UCSD-AML1 (cell line): Measurements from ENCODE around the gene SMAD1.
"Not testable (repeated sequence)": the region's sequence is repeated elsewhere in the genome, so short reads cannot be mapped to it uniquely, and the experiment has no call there.

Source experiments
- DNase-seq: peaks from one replicate; lab custom pipeline; 2025; ENCODE audit not compliant: unreplicated experiment; lab: John Stamatoyannopoulos, UW

Gene SMAD1

GRCh38 chr4:145525291-145525740, 43.7 kb downstream of the SMAD1 start:
- no peak for DNase-seq

DNA sequence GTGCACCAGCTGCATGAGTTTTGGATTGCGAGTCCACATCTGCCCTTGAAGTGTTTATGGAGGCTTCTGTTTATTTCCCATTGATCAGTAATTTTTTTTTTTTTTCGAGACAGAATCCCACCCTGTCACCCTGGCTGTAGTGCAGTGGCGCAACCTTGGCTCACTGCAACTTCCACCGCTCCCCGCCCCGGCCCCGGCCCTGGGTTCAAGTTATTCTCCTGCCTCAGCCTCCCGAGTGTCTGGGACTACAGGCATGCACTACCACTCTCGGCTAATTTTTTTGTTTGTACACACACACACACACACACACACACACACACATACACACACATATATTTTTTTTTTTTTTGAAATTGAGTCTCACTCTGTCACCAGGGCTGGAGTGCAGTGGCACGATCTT, 46.1 kb downstream of the SMAD1 start:
- no peak for DNase-seq

DNA sequence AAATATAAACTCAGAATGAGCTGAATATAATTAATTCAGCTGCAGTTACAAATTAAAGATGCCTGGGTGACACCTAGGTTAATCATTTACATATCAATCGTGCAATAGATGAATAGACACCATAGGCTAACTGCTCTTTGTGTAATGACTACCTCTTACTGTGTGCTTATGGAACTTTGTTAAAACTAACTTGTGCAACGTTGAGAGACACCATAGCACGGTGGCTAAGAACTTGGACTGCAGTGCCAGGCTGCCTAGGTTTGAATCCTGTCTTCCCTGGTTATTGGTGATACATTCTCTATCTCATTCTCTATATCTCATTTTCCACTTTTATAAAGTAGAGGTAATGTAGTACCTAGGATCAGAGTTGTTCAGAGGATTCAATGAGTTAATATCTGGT, 46.9 kb downstream of the SMAD1 start:
- no peak for DNase-seq

DNA sequence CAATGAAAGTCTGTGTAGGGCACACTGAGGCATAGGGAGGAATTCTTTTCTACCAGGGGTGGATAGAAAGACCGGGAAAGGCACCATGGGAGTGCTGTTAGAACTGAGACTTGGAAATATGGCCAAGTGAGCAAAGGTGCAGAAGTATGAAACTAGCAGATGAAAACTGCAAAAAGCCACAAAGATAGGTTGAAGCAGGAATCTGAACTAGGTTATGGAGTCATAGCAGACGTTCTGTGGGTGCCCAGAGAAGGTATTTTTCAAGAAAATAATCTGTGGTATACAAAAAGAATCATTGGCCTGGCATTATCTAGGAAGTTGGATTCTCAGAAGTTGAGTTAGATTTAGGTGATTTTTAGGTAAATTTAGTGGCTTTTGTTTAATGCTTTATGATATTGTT, 48.5 kb downstream of the SMAD1 start:
- DNase-seq, result no peak

GRCh38 chr4:145530662-145531061, 49.0 kb downstream of the SMAD1 start:
- DNase-seq, result no peak

DNA sequence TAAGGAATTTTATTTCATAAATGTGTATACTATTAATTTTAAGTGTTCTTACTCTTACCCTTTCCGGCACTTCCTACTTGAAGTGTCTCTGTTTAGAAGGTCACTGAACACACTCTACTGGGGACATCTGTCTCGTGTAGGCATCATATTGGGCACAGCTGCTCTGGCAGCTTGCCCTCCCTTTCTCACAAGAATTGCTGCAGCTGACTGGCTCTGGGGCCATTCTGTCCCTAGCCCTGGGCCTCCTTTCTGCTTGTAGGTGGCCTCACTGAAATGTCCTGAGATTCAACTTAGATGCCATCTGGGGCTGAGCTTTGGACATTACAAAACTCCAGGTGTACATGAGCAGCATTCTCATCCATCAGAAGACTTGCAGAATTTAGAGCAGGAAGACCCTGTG, 49.6 kb downstream of the SMAD1 start:
- DNase-seq, result no peak

DNA sequence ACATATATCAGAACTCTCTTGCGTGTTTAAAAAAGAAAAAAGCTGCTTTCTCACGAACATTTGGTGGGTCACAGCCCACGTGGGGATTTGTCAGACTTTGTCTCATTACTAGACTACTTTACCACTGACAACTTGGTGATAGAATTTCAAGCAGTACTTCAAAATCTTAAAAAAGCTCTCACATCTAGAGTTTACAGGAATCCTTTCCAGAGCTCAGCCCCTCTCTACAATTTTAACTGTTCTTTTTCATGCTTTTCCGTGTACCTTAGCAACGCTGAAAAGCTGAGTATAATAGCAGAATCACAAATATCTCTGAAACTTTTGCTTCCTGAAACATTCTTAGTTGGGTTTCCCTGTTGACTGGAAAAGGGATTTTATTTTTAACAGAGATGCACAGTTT, 50.2 kb downstream of the SMAD1 start:
- no peak for DNase-seq

- DNase-seq, result no peak
Measured at GRCh38 chr4:145533001-145533400, 51.3 kb downstream of the SMAD1 start.

GRCh38 chr4:145533415-145533814, 51.8 kb downstream of the SMAD1 start:
- DNase-seq, result not testable (repeated sequence)

DNA sequence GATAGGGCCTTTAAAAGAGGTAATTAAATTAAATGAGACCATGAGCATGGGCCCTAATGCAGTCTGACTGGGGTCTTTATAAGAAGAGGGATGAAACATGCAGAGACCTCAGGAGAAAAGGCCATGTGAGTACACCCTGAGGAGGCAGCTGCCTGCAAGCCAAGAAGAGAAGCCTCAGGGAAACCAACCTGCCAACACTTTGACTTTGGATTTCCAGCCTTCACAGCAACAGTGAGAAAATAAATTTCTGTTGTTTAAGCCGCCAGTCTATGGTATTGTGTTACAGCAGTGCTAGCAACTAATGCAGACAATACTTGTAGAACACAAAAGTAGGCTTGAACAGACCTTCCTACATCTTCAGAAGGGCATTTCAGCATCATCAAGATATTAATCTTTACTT, 52.3 kb downstream of the SMAD1 start:
- no peak for DNase-seq

DNA sequence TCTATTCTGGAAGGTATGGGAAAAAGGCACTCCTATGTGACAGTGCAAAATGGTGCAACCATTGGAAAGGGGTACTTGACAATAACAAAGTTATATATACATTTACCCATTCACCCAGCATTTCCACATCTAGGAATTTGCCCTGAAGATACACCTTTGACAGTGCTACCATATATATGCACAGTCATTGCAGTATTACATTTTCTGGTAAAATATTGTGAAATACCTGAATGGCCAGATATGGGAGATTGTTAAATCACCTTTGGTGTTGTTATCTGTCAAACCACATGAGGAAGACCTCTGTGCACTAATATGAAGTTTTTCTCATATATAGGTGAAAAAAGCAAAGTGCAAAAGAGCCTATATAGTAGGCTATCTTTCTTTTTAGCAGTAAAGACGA, 53.5 kb downstream of the SMAD1 start:
- no peak for DNase-seq

GRCh38 chr4:145536044-145536443, 54.4 kb downstream of the SMAD1 start:
- no peak for DNase-seq

- no peak for DNase-seq
Measured at GRCh38 chr4:145538596-145538995, 56.9 kb downstream of the SMAD1 start.

DNA sequence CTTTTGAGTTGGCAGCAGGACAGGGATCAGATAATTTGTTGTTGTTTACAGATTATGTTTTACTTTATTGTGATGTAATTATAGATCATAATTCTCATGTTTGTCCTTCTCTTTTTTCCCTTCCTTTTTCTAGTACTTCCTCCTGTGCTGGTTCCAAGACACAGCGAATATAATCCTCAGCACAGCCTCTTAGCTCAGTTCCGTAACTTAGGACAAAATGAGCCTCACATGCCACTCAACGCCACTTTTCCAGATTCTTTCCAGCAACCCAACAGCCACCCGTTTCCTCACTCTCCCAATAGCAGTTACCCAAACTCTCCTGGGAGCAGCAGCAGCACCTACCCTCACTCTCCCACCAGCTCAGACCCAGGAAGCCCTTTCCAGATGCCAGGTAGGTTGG, 58.0 kb downstream of the SMAD1 start:
- DNase-seq, result no peak

DNA sequence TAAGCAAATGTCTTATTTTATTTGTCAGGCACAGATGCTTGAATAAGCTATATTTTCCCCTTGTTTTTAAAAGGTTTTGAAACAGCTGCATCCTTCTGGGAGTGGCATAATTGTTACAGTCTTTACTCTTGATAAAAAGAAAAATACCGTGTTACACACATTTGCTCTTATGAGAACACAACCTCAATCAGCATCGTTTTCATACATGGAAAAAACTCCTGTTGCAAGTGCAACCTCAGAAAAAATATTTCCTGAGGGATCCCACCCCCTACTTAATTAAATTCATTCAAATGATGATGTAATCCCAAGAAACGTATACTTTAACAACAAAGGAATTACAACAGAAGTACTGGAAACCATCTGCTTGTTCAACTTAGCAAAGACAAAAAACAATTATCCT, 58.6 kb downstream of the SMAD1 start:
- no peak for DNase-seq

GRCh38 chr4:145541346-145541745, 59.7 kb downstream of the SMAD1 start:
- DNase-seq, result no peak

DNA sequence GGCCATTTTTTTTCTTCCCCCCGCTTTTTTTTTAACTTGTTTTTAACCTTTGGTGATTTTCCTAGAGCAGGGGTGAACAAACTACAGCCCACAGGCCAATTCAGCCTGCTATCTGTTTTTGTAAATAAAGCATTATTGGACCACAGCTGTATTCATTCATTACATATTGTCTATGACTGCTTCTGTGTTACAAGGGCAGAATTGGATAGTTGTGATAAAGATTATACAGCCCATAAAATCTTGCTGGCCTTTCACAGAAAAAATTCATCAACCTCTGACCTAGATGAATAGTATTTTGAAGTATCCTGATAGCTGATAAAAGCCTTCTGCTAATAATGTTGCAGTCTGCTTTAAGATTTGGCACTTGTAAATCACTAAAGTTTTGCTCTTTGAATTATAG, 63.4 kb downstream of the SMAD1 start:
- no peak for DNase-seq

GRCh38 chr4:145545538-145546174, 64.0 kb downstream of the SMAD1 start:
- DNase-seq, result no peak

- no peak for DNase-seq
Measured at GRCh38 chr4:145546175-145546915, 64.7 kb downstream of the SMAD1 start.

- DNase-seq, result no peak
Measured at GRCh38 chr4:145551660-145552059, 70.0 kb downstream of the SMAD1 start.

DNA sequence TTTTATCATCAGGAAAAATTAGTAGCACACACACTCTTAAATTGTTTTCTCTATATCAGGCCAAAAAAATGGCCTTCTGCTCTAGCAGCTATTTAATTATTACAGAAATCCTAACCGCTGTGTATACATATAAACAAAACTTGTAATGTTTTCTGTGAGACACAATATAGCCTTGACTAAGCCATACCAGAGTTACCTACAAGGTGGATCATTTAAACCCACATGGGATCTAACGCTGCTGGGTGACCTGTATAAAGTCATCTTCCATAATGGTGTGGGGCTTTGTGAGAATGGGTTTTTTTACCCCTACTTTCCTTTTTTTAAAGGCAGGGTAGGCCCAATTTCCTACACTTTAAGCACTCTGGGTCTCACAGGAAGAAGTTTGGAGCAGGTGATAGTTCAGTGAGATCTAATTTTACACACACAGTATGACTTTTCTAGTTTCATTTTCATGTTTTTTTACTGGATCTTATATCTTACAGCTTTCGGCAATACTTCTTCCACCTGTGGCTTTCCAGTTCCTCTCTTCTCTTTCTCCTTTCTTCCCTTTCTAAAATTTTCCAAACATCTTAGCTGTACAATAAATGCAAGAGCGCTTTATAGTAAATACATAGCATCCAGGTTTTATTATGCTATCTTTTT, 70.6 kb downstream of the SMAD1 start:
- DNase-seq, result no peak

GRCh38 chr4:145553375-145553774, 71.7 kb downstream of the SMAD1 start:
- no peak for DNase-seq
